Right ventricle myocardium superior (tissue), 1 donor: Measurements from ENCODE around the gene PTGDS. TPM values are rescaled to one million over a fixed set of nuclear protein-coding genes. Genes with fewer than 3 reads are reported as not detected.
A peak's percentile ranks its signal among the peaks of the same experiment; 100 is the strongest.

Experiments used
- ATAC-seq: fragments of 200-7000 bp; cut with Tn5 transposase; one replicate; pipeline ENCODE4 v1.9.1; 2020; ENCODE audit warnings: mild to moderate bottlenecking; ENCODE audit not compliant: poor library complexity
- DNase-seq: peaks from one replicate; pipeline ENCODE4 v3.0.0-alpha.2; 2020
- intact Hi-C: fragments of 100-400 bp; cut with DNase I; formaldehyde crosslinking; loops from one replicate; pipeline ENCODE4 v1.11.2; 2022
- total RNA-seq: library from RNA; stranded (reverse); fragmentation: NEBNext Ultra II Directional; extraction: Animal tissue kit (Norgen Biotek cat#: 25700); gene quantifications from one replicate; pipeline ENCODE4 v1.2.1, GENCODE V29; 2021
- donor health status: DM: no; HTN: yes; CAD: no; lungs with severe emphysema.

Gene PTGDS
- total RNA-seq, 1 donor from 2014 or later: 6,152 TPM

DNA sequence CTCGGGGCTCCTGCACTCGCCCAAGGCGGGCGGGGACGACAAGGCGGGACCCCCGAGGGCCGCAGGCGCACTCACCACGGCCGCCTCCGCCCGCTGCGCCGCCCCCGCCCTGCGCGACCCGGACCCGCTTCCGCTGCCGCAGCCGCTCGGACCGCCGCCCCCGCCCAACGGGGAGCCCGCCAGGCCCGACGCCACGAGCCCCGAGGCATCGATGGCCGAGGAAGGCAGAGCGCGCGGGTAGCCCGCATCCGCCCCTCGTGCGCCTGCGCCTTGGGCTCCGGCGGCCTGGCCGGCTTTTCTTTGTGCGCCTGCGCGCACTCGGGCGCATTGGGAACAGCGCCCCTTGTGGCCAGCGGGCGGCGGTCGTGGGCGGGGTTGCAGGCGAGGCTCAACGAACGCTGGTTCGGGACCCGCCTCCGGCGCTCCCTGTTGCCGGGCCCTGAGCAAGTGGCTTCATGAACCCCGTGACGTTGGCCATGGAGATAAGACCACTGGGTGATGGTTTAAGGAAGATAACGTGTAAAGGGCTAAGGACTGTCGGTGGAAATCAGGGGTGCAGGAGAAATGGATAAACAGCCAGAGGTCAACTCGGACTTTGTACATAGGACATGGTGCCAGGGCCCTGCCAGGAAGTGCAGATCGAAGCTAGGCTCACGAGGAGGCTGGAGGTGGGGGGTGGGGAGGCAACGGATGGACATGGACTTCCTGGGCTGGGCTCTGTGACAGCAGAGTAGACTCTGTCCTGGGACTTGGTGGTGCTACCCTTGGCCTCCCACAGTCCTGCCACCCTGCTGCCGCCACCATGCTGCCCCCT, 32.6 kb upstream of the PTGDS start, which contains the start of the genes C8G and FBXW5:
Gene C8G, plus strand, starts transcription at position 725 of the 814 bp plus-strand sequence. Its CDS starts 78 bp downstream, at position 803.
Gene FBXW5, minus strand, starts transcription at position 220 of the 814 bp plus-strand sequence. CDS start 655 bp downstream, outside the sequence.
- DNase-seq (peak; percentile 97), ATAC-seq (peak; percentile 77)
- intact Hi-C loops: loop anchor here (5.0 kb wide), 1 partner anchor 97 kb away; the partner anchor contains the start of gene PHPT1

DNA sequence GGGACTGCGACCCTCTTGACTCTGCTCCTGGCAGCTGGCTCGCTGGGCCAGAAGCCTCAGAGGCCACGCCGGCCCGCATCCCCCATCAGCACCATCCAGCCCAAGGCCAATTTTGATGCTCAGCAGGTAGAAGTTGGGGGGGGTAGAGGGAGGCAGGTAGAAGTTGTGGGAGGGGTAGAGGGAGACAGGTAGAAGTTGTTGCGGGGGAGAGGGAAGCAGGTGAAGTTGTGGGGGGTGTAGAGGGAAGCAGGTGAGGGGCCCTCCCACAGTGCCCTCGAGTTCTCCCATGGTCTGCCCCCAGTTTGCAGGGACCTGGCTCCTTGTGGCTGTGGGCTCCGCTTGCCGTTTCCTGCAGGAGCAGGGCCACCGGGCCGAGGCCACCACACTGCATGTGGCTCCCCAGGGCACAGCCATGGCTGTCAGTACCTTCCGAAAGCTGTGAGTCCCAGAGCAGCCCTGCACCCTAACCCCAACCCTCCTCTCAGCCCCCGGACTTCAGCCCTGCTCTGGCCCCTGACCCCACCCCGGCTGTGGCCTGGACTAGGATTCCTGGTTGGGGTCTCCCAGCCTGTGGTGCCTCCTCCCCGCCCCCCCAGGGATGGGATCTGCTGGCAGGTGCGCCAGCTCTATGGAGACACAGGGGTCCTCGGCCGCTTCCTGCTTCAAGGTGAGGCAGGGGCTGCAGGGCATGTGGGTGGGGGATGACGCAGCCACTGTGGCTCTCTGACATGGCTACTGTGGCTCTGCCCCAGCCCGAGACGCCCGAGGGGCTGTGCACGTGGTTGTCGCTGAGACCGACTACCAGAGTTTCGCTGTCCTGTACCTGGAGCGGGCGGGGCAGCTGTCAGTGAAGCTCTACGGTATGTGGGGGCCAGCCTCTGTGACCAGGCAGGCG, 31.7 kb upstream of the PTGDS start:
- peak; percentile 45 for DNase-seq
- intact Hi-C loops: loop anchor here (2.0 kb wide), 1 partner anchor 89 kb away; no protein-coding TSS in a partner anchor
- no peak for ATAC-seq

DNA sequence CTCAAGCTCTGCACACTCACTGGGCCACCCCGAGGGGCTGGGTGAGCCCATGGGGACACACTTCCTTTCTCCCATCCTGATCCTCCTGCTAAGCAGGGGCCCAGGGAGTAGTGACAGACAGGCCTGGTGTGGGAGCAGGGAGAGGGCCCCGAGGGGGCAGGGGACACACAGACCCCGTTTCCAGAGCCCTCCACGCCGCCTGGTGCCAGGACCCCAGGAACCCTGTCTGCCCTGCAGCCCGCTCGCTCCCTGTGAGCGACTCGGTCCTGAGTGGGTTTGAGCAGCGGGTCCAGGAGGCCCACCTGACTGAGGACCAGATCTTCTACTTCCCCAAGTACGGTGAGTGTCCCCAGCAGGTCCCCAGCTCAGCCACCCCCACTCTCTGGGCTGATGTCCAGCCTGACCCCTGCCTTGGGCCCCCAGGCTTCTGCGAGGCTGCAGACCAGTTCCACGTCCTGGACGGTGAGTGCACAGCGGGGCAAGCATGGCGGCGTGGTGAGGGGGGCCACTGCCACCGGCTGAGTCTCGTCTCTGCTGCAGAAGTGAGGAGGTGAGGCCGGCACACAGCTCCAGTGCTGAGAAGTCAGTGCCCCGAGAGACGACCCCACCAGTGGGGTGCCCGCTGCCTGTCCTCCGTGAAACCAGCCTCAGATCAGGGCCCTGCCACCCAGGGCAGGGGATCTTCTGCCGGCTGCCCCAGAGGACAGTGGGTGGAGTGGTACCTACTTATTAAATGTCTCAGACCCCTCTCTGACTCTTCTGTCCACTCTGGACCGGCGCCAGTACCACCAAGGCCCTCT, 30.9 kb upstream of the PTGDS start:
- peak; percentile 45 for DNase-seq
- intact Hi-C loops: loop anchor here (2.0 kb wide), 1 partner anchor 88 kb away; no protein-coding TSS in a partner anchor
- no peak for ATAC-seq

DNA sequence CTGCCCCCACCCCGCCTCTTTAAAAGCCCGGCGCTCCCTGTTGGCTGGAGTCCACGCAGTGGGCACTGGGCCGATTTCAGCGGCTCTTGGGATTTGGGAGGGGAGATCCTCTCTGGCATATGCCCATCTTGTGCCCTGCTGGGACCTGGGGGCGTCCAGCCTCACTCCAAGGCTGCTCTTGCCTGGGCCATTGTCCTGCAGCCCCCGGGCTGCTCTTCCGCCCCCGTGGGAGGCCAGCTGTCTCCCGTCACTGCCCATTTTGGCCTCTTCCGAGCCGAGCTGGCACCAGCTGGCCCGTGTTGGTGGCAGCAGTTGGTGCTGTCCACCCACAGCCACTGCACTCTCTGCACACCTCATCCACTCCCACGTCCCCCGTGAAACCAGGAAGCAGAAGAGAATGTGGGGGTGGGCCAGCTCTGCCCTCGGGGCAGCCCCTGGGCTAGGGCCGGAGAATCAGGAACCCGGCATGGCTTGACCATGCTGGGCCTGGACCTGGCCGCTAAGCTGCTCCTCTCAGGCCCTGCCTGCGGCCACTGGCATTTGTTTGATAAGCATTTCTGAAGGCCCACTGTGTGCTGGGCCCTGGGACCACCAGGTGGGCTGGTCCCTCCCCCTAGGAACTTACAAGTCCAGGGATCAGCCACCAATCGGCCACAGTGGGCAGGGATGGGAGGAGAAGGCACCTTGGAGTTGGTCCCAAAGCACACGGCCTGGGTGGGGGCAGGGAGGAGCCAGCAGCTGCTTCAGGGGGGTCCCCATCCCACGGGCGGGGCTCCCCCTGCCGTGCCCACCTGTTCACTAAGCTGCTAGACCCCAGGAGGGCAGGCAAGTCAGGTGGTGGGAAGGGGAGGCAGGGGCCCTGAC, 30.0 kb upstream of the PTGDS start:
- intact Hi-C loops: loop anchor here (2.0 kb wide), 1 partner anchor 88 kb away; no protein-coding TSS in a partner anchor
- peak; percentile 40 for DNase-seq
- ATAC-seq: no peak

DNA sequence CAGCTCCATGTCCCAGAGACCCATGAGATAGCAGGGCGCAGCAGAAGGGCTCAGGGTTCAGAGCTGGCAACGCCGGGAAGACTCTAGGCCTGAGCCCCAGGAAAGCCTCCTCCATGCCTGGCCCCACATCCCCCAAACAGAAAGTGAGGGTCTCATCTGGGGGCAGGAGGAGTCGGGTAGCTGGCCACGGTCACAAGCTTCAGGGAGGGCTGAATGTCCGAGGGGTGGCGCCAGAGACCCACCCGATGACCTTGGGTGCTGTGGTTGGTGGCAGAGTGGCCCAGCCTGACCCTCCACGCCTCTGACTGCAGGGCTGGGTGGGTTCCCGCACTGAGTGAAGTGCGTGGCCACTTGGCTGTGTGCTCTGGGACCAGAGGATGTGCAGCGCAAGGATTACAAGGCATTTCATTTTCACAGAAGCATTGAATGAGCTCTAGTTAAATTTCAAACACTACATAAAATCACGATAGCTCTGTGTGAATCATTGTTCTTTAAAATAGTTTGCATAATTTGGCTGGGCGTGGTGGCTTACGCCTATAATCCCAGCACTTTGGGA, 29.3 kb upstream of the PTGDS start:
- peak; percentile 84 for DNase-seq
- intact Hi-C loops: loop anchor here (2.0 kb wide), 2 partner anchors 29 to 87 kb away; partner anchors contain the start of gene PTGDS
- ATAC-seq: peak; percentile 13

DNA sequence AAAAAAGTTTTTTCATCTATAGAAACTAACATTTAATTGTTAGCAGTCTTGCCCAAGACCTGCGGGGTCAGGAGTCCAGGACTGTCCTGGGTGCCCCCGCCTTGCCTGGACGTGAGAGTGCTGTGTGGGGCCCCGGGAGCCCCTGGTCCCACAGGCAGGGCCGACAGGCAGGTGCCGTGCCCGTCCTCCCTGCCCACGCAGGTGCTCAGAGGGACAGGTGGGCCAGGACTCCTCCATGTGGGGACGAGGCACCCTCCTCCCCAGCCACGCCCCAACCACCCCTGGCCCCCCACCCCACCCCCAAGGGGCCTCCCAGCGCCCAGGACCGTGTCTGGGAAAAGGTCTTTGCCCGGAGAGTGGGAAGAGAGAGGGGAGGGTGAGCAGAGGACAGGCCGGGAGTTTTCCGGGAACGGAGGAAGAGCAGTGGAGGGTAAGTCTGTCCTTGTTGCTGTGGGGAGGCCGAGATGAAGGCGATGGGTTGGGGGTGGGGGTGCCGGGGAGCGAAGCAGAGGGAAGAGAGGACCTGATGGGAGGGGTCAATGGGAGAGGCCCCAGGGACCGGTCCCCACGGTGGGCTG, 28.0 kb upstream of the PTGDS start:
- DNase-seq: peak; percentile 42
- intact Hi-C loops: loop anchor here (2.0 kb wide), 1 partner anchor 27 kb away; the partner anchor contains the start of gene PTGDS
- peak; percentile 1 for ATAC-seq

DNA sequence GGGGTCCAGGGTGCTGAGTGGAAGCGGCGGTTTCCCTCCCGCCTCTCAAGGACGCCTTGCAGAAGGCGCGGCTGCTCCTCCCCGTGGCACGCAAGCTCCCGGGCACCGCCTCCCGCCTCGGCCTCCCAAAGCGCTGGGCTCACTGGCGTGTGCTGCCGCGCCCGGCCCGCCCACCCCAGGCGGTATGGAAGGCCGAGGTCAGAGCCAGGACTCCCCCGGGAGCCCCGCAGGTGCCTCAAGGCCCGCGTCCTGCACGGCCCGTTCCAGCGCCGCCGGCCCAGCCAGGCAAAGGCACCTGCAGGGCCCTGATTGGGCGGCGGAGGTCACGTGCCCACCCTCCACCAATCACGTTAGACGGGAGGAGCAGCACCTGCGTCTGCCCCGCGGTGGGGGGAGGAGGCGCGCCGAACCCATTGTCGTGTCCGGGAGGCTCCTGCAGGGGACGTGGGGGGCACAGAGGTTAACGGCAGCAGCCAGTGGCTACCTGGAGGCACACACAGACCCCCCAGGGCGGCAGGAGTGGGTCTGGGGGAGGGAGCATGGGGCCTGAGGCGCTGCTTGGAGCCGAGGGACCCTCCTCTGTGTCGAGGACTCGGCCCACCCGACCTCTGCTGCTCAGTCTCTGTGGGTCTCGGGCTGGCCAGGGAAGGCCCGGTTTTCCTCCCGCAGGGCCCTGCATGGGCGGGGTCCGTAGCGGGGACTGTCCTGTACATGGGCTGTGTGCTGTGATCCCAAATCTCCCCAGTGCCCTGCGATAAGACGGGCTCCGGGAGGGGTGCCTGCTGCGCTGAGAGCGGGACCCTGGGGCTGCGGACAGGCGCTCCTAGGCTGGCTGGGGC, 27.3 kb upstream of the PTGDS start:
- intact Hi-C loops: loop anchor here (2.0 kb wide), 1 partner anchor 27 kb away; the partner anchor contains the start of gene PTGDS
- DNase-seq: peak; percentile 98
- peak; percentile 90 for ATAC-seq

DNA sequence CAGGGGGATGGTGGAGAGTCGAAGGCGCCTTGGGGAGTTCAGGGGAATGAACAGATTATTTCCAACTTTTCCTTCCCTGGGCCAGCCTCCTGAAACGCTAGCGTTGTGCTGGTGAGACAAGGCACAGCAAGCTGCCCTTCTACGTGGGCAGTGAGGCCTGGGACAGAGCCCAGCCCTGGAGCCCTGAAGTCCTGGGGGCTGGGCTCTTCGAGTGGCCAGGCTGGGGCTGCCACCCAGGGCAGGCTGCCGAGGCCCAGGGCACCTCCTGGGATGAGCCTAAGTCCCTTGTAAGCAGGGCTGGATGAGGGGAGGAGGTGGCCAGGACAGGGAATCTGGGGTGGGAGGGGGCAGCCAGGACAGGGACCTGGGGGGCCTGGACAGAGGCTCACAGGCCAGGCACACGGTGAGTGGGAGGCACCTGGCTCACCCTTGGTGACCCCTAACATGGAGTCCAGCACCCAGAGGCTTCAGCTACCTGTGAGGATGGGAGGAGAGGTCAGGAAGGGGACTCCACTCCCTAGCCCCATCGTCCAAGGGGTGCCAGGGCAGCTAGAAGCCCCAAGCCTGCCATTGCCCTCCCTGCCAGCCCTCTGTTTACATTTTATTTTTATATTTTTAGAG, 26.5 kb upstream of the PTGDS start:
- intact Hi-C loops: no loop called here
- DNase-seq: peak; percentile 66

DNA sequence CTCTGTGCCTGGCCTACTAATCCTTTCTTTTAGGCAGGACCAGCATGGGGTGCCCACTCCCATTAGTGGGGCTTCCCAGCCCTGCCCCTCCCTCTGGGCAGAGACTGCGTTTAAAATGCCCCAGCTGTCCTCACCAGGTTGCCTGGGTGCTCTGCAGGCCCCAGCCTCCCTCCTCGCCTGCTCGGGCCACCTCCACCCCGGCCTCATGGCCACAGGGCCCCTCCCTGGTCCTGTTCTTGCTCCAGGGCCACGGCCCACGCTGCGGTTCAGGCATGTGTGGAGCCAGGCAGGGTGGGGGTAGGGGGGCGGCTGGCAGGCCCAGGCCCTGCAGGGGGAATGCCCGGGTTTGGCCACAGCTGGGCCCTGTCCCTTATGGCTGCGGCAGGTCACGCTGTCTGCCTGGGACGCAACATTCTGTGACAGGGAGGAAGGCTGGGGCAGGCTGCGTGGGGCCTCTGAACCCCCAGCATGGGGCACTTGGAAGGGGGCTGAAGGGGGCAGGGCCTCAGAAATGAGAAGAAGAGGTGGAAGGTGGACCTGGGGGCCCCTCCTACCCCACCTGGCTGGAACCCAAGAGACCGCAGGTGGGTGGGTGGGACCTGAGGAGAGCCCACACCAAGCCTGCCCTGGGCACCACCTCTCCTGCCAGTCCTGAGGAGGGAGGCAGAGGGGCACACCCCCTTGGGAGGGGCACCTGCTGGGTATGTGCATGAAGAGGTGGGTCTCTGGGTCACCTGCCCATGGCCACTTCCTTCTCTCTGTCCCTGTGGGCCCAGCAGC, 25.6 kb upstream of the PTGDS start, which contains the start of gene LCN12:
Gene LCN12, plus strand, starts transcription at position 733 of the 780 bp plus-strand sequence. CDS start 55 bp downstream, outside the sequence.
- intact Hi-C loops: no loop called here
- peak; percentile 38 for DNase-seq
- no peak for ATAC-seq

More for the DNA sequence above, 26.5 kb upstream of the PTGDS start:
- ATAC-seq: peak; percentile 59

DNA sequence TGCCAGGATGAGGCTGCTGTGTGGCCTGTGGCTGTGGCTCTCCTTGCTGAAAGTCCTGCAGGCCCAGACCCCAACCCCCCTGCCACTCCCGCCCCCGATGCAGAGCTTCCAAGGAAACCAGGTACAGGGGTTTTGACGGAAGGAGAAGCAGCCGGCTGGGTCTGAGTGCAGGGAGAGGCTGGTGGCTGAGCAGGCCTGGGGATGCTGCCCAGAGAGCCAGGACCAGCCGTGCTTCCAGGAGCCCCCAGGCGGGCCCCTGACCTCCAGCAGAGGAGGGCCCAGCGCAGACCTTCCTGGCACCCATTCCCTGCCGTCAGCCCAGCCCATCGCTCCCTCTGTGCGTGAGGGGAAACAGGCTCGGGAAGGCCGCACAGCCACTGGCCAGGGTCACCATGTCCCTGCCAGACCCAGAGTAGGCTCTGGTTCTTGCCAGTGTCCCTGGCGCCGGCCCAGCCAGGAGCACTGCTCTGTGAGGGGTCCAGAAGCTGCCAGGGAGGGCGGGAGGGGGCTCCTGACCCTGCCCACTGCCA, 24.9 kb upstream of the PTGDS start:
- DNase-seq: peak; percentile 60
- intact Hi-C loops: no loop called here
- ATAC-seq: no peak

DNA sequence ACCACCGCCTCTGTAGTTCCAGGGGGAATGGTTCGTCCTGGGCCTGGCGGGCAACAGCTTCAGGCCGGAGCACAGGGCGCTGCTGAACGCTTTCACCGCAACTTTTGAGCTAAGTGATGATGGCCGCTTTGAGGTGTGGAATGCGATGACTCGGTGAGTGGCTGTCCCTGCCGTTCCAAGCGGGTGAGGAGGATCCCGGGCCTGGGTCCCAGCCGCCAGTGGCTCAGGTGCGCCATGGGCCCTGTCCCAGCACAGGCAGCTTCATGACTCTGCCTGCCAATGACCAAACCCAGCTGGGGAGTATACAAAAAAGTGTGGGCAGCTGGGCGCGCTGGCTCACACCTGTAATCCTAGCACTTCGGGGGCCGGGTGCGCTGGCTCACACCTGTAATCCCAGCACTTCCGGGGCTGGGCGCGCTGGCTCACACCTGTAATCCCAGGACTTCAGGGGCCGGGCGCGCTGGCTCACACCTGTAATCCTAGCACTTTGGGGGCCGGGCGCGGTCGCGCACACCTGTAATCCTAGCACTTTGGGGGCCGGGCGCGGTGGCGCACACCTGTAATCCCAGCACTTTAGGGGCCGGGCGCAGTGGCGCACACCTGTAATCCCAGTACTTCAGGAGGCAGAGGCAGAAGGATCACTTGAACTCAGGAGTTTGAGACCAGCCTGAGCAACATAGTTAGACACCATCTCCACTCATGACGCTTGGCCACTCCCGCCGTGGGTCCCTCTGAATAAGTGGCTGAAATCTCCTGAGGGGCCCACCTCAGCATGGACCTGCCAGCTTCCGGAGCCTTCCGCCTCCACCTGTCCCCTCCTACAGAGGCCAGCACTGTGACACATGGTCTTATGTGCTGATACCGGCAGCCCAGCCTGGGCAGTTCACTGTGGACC, 24.2 kb upstream of the PTGDS start:
- intact Hi-C loops: no loop called here
- peak; percentile 33 for DNase-seq
- no peak for ATAC-seq

DNA sequence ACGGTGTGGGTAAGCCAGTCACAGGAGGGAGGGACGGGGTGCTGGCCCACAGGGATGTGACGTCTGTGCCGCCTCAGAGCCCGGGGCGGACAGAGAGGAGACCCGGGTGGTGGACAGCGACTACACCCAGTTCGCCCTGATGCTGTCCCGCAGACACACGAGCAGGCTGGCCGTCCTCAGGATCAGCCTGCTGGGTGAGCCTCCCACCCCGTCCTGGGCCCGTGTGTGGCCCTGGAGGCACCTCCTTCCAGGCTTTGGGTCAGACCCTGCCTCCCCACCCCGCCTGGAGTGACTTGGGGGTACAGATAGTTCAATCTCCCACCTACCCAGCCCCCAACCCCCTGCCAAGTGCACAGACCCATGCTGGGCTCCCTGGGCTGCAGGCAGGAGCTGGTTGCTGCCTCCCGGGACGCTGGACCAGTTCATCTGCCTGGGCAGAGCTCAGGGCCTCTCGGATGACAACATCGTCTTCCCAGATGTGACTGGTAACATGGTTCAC, 23.5 kb upstream of the PTGDS start:
- intact Hi-C loops: no loop called here
- ATAC-seq (no peak), DNase-seq (peak; percentile 17)
